Stimulated activated CD4-positive, alpha-beta T cell treated with anti-CD3 and anti-CD28 coated beads, TNF-alpha, amount 100 ng/mL, for 48 hours (primary cell): Measurements from ENCODE around the gene AMPH.
A peak's percentile ranks its signal among the peaks of the same experiment; 100 is the strongest.

Experiments used
- DNase-seq, 3 donors: peaks; one replicate each; pipeline ENCODE4 v3.0.0-alpha.2; 2020; ENCODE audit warnings: low read depth in 3 of 3

AMPH gene

GRCh38 chr7:38630720-38631673 is at the start of gene AMPH:
Gene AMPH, minus strand, starts transcription at chr7:38631373. Its CDS starts 22 bp downstream, at chr7:38631351.
- DNase-seq, result peak in 2 of 3 donors; percentile 7 to 20

- DNase-seq, result no peak
Measured at GRCh38 chr7:38679419-38679818, 48.2 kb upstream of the AMPH start.

GRCh38 chr7:38678698-38679054 is 47.5 kb upstream of the AMPH start:
- no peak for DNase-seq

GRCh38 chr7:38677981-38678697 is 47.0 kb upstream of the AMPH start:
- no peak for DNase-seq

DNA sequence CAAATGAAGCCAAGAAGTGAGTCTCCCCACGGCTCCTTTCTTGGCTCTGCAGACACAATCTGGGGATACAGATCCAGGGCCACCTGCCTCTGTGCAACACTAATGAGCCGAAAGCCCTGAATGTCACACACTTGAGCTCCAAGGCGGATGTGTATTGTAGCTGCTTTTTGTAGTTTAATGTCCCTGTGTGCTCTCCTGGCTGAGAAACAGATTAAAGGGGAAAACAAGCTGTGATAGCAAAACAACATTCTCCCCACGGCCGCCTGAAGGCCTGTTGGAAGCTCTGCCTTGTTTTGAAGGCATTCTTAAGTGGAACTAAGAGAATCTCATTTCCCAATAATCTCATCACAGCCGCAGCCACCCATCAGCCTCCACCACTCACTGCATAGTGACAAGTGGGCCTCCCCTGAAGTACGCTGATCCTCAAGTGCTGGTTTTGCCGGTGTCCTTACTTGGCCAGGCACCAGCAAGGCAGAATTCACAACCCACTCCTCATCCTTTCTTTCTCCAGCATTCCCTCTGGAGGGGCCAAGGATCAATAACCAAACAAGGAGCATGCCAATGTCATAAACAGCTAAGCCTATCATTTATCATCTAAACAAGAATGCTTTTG is 44.4 kb upstream of the AMPH start:
- DNase-seq, result no peak

GRCh38 chr7:38674513-38674912 is 43.3 kb upstream of the AMPH start:
- no peak for DNase-seq

DNA sequence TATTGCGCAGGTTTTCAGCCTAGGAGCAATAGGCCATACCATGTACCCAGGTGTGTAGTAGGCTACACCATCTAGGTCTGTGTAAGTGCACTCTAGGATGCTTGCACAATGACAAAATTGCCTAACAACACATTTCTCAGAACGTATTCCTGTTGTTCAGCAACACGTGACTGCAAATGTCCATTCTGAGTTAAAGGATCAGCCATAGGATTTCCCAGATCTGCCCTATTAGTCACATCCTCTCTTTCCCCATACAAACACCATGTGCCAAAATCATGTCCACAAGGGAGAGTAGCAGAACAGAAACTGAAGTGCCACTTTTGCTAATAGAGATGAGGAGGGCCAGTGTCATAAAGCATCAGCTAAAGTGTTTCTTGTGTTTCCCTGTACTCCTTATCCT is 42.6 kb upstream of the AMPH start:
- no peak for DNase-seq

DNA sequence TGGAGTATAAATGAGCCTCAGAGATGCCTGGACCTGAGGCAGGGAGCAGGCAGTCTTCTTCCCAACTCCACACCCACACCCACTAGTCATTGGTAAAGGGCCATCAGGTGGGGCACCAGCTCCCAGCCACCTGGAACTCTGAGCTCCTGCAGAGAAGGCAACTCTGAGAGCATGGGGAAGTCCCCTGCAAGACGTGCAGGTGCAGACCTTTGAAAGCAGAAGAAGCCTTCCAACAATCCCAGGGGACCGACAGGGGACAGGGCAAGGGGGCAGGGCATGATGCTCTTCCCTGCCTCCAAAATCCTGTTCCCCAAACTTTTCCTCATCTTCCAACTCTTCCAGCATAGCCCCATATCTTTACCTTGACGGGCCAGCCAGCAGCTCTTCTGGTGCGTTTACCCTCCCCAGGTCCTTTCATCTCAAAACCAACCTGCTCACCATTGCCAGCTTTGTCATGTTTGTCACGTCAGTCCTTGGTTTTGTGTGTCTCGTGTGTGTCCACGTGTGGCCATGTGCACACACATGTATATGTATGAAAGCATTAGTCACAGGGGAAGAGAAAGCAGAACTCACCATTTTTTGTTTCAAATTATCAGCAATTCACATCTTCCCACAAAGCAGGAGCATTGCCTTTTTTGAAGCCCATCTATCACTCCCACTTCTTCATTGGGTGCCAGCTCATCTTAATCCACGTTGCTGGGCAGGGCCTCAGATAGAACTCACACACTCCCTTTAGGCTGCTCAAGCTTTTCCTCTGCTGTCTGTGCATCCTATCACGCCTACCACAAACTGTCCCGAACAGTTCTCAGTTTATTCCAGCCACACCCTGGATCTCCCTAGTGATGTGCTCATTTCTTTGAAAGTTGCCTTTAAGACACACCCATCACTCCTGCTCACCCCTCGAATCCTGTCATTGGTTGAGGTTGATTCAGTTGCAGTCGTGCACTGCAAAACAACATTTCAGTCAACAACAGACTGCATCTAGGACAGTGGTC is 41.0 kb upstream of the AMPH start:
- DNase-seq, result no peak

DNA sequence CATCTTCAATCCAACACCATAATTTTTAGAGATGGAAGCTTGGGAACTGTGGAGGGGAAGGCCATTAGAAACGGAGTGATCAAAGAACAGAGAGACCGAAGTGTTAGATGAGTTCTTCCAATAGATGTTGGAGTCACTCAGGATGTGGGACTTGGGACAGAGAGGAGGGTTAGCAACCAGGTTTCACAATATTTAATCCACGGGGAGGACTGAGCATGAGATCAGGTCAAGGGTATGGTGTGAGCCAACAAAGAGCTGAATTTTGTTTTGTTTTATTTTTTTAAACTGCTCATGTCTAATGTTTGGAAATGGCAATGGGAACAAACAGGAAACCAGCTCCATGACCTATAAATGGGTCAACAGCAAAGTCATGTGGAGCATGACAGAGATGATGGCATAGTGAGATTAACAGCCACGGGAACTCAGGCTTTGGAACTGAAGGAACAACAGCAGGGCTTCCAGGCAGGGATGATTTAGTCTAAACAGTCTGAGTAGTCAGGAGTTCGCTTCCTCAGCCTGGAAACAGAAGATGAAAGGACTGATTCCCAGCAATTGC is 38.9 kb upstream of the AMPH start:
- no peak for DNase-seq

- no peak for DNase-seq
Measured at GRCh38 chr7:38664972-38665371, 33.8 kb upstream of the AMPH start.

GRCh38 chr7:38660427-38661099 is 29.4 kb upstream of the AMPH start:
- no peak for DNase-seq

DNA sequence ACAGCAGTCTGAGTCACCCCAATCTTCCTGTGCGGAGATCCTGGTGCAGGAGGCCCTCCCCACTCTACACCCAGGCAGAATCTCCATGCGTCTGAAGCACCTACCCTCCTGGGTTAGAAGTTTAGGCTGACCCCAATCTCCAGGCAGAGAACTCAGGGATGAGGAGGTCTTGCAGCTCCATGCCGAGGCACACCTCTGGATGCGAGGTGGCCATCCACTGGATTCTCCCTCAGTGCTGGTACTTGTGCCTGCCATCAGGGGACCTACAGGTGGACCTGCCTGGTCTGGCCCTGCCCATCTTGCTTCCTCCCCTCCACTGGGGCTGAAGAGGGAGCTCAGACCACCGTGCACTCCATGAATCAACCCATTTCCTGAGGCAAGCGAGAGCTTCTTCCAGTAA is 28.8 kb upstream of the AMPH start:
- no peak for DNase-seq

GRCh38 chr7:38658921-38659320 is 27.7 kb upstream of the AMPH start:
- DNase-seq, result no peak

GRCh38 chr7:38656968-38657367 is 25.8 kb upstream of the AMPH start:
- no peak for DNase-seq

- no peak for DNase-seq
Measured at GRCh38 chr7:38655833-38656774, 24.9 kb upstream of the AMPH start.

DNA sequence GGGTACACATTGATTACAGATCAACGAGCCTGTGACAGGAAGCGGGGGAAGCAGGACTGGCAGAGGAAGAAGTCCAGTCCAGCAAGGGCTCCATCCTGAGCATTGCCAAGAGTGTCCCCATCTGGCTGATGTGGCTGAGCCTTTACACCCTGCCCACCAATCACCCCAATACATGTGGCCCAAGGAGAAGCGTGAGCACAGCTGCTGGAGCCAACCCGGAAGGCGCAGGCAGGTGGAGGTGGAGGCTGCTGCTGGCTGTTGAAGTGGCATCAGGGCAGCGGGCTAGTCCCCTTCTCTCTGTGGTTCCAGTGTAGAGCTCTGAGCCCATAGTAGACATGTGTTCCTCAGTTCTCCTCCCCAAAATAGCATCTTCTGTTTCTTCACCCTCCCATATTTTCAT is 6.8 kb upstream of the AMPH start:
- DNase-seq, result no peak

- DNase-seq, result no peak
Measured at GRCh38 chr7:38632411-38632810, 1.2 kb upstream of the AMPH start.

DNA sequence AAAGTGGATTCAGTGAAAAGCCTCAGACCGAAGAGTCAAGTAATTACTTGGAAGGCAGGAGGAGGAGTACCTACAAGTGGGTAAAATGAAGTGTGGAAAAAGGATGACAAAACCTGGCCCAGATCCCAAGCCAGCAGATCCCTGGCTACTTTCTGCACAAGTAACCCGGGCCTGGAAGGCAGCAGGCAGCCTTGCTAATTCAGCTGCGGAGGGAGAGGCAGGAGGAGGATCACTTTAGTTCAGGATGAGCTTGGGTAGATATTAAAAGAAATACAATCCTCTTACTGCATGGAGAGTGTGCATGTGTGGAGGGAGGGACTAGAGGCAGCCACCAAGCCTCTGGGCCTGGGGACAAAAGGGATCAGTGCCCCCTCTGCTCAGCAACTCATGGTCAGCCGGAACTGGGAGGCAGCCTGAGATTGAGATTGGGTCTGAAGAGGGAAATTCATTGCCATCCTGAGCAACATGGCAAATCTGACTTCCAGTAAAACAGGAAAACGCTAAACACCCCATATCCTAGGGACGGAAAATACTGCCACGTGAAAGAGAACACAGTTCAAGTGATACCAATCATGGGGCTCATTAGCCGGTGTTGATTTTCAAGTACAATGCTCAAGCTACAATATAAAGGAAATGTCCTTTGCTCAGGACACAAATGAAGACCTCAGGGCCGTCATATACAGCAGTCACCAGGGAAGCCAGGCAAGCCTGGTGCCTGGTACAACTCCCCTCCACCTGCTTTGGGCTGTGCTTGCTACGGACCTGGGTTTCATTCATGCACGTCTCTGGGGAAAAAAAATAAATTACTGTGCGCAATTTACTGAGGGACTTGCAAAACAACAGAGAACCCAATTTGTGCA is 1.3 kb downstream of the AMPH start:
- DNase-seq, result no peak
